Measurements from ENCODE around the gene PRX. TPM values are rescaled to one million over a fixed set of nuclear protein-coding genes. Genes with fewer than 3 reads are reported as not detected.

PRX gene
- total and polyA plus RNA-seq, 9 of the 15 experiments (the other 6 are each of a cell fraction or from before 2014, with no cell fraction given) = 0.65 to 3.5 (median 1.7) TPM; not detected in 2

DNA sequence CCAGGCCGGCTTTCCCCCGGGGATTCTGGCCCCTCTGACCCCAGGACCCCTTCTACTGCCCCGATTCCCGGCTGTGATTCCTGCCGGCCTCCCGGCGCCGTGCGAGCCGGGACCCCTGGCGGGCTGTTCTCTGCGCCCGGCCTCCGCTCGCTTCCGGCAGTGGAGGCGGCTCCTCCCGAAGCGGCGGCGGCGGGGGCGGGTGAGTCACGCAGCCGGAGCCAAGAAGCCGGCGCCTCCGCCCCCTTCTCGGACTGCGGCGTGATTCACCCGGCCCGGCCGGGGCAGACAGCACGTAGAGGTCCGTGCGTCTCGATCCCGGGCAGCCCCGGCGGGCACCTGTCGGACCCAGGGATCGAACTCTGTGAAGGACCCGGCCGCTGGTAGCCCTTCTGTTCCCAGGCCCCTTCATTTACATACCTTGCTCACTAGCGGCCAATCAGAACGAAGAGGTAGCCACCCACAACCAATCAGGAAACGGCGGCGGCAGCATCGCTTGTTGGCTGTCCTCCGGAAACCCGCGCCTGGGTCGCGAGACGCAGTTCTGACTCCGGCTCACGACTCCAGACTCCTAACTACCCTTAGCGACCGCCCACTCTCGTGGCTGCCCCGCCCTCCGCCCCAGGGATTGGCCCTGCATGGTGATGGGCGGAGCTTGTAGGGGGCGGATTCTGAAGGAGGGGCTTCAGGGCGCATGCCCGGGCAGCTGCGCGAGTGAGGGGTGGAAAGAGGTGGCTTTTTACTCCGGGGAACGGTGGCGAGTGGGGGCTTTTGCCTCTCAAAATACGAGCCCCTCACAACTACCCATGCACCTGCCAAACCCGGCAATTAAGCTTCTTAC is 12.5 kb upstream of the PRX start, which contains the start of gene SERTAD1 (continued):
- TF ChIP-seq E2F8 (IDR thresholded peaks at IDR 0.05; ENCODE audit: low read depth, partially characterized antibody) = no peak
- TF ChIP-seq DIDO1 (tag; IDR thresholded peaks at IDR 0.05; ENCODE audit: low read depth) = no peak
- TF ChIP-seq, protein P1, sequence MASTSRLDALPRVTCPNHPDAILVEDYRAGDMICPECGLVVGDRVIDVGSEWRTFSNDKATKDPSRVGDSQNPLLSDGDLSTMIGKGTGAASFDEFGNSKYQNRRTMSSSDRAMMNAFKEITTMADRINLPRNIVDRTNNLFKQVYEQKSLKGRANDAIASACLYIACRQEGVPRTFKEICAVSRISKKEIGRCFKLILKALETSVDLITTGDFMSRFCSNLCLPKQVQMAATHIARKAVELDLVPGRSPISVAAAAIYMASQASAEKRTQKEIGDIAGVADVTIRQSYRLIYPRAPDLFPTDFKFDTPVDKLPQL (IDR thresholded peaks at IDR 0.05; ENCODE audit: extremely low read depth, insufficient read length) = no peak
- no peak for TF ChIP-seq ZNF780A (CRISPR knock-in tag; IDR thresholded peaks at IDR 0.05)
- no peak for TF ChIP-seq KDM2B (CRISPR knock-in tag; IDR thresholded peaks at IDR 0.05)
- no peak for TF ChIP-seq MTA1 (IDR thresholded peaks at IDR 0.05; ENCODE audit: borderline replicate concordance)
- TF ChIP-seq EHMT2 (IDR thresholded peaks at IDR 0.05) = no peak
- no peak for TF ChIP-seq SAFB2 (IDR thresholded peaks at IDR 0.05; ENCODE audit: borderline replicate concordance, low read depth, low read length, severe bottlenecking)
- no peak for TF ChIP-seq KAT8 (IDR thresholded peaks at IDR 0.05; ENCODE audit: low read depth)
- no peak; a peak in 1 of 4 replicates for TF ChIP-seq SRF (CRISPR knock-in tag; IDR thresholded peaks at IDR 0.05)
- TF ChIP-seq TRIM24 (IDR thresholded peaks at IDR 0.05) = 0 out of 4 replicates have a peak, but pooled peaks of 1 of the 2 experiments have one; percentile 18
- TF ChIP-seq SMARCC2 (IDR thresholded peaks at IDR 0.05; ENCODE audit: low read depth) = no peak; the same call in 1 of the 2 replicates
- no peak for TF ChIP-seq ZBTB34 (CRISPR knock-in tag; IDR thresholded peaks at IDR 0.05)
- peak; percentile 46 for TF ChIP-seq GMEB1 (CRISPR knock-in tag; IDR thresholded peaks at IDR 0.05)
- peak; percentile 98 for TF ChIP-seq ZBTB7A (IDR thresholded peaks at IDR 0.05; ENCODE audit: borderline replicate concordance, control insufficient read depth, low read depth, low read length)
- TF ChIP-seq, protein P2, sequence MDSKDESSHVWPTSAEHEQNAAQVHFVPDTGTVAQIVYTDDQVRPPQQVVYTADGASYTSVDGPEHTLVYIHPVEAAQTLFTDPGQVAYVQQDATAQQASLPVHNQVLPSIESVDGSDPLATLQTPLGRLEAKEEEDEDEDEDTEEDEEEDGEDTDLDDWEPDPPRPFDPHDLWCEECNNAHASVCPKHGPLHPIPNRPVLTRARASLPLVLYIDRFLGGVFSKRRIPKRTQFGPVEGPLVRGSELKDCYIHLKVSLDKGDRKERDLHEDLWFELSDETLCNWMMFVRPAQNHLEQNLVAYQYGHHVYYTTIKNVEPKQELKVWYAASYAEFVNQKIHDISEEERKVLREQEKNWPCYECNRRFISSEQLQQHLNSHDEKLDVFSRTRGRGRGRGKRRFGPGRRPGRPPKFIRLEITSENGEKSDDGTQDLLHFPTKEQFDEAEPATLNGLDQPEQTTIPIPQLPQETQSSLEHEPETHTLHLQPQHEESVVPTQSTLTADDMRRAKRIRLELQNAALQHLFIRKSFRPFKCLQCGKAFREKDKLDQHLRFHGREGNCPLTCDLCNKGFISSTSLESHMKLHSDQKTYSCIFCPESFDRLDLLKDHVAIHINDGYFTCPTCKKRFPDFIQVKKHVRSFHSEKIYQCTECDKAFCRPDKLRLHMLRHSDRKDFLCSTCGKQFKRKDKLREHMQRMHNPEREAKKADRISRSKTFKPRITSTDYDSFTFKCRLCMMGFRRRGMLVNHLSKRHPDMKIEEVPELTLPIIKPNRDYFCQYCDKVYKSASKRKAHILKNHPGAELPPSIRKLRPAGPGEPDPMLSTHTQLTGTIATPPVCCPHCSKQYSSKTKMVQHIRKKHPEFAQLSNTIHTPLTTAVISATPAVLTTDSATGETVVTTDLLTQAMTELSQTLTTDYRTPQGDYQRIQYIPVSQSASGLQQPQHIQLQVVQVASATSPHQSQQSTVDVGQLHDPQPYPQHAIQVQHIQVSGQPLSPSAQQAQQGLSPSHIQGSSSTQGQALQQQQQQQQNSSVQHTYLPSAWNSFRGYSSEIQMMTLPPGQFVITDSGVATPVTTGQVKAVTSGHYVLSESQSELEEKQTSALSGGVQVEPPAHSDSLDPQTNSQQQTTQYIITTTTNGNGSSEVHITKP (IDR thresholded peaks at IDR 0.05; ENCODE audit: partially characterized antibody) = peak; percentile 5
